Midbrain (tissue), 1 donor: Measurements from ENCODE around the gene CASZ1.

ENCODE experiments used
- DNase-seq: peaks from one replicate; lab custom pipeline; 2025; lab: John Stamatoyannopoulos, UW

Gene CASZ1

GRCh38 chr1:10651389-10651766 lies 145.1 kb downstream of the CASZ1 start:
- no peak for DNase-seq

GRCh38 chr1:10650556-10651388 lies 145.7 kb downstream of the CASZ1 start:
- no peak for DNase-seq

GRCh38 chr1:10649517-10650201 lies 146.8 kb downstream of the CASZ1 start:
- no peak for DNase-seq

- no peak for DNase-seq
Measured at GRCh38 chr1:10648689-10649516, 147.5 kb downstream of the CASZ1 start.

- DNase-seq: no peak
Measured at GRCh38 chr1:10647414-10648170, 148.9 kb downstream of the CASZ1 start.

- DNase-seq: no peak
Measured at GRCh38 chr1:10646347-10646861, 150.0 kb downstream of the CASZ1 start.

- no peak for DNase-seq
Measured at GRCh38 chr1:10644307-10645128, 151.9 kb downstream of the CASZ1 start.

- no peak for DNase-seq
Measured at GRCh38 chr1:10643607-10644306, 152.7 kb downstream of the CASZ1 start.

GRCh38 chr1:10642403-10643080 lies 153.9 kb downstream of the CASZ1 start:
- DNase-seq: no peak

- DNase-seq: no peak
Measured at GRCh38 chr1:10641976-10642375, 154.5 kb downstream of the CASZ1 start.

- DNase-seq: no peak
Measured at GRCh38 chr1:10640843-10641553, 155.4 kb downstream of the CASZ1 start.

- no peak for DNase-seq
Measured at GRCh38 chr1:10639775-10640578, 156.5 kb downstream of the CASZ1 start.

GRCh38 chr1:10639011-10639774 lies 157.3 kb downstream of the CASZ1 start:
- DNase-seq: no peak

- no peak for DNase-seq
Measured at GRCh38 chr1:10638559-10639005, 157.9 kb downstream of the CASZ1 start.

- no peak for DNase-seq
Measured at GRCh38 chr1:10637834-10638558, 158.4 kb downstream of the CASZ1 start.

- no peak for DNase-seq
Measured at GRCh38 chr1:10637400-10637799, 159.0 kb downstream of the CASZ1 start.
